WTC11 (cell line): Measurements from ENCODE around the gene OR2W1. TPM values are rescaled to one million over a fixed set of nuclear protein-coding genes. Genes with fewer than 3 reads are reported as not detected.

Experiments used
- ATAC-seq: fragments of 200-7000 bp; cut with Tn5 transposase; 2 replicates; pipeline ENCODE4 v1.10.0; 2021; ENCODE audit warnings: mild to moderate bottlenecking, moderate library complexity
- CTCF ChIA-PET: fragments of 300-600 bp; sonication (Branson Sonifier 250); formaldehyde crosslinking; loops from one replicate; lab custom pipeline; 2021; ENCODE audit warnings: antibody characterized with exemption; lab: Charles Lee
- POLR2A ChIA-PET: fragments of 350-600 bp; sonication (Branson Sonifier 250); formaldehyde crosslinking; loops from one replicate; lab custom pipeline; 2021; ENCODE audit warnings: antibody characterized with exemption; lab: Charles Lee
- DNase-seq: peaks from one replicate; pipeline ENCODE4 v3.0.0; 2021; ENCODE audit warnings: low spot score
- H3K27ac Mint-ChIP-seq: 2 replicates; pipeline ENCODE4 v1.8.0; 2021; ENCODE audit warnings: mixed read lengths
- H3K27me3 Mint-ChIP-seq: 2 replicates; pipeline ENCODE4 v1.8.0; 2021; ENCODE audit warnings: low read depth, mild to moderate bottlenecking, moderate library complexity, mixed read lengths
- H3K36me3 Mint-ChIP-seq: 2 replicates; pipeline ENCODE4 v1.8.0; 2021; ENCODE audit warnings: mixed read lengths
- H3K4me1 Mint-ChIP-seq: 2 replicates; pipeline ENCODE4 v1.8.0; 2022; ENCODE audit warnings: mixed read lengths
- H3K4me3 Mint-ChIP-seq: 2 replicates; pipeline ENCODE4 v1.8.0; 2021; ENCODE audit warnings: mild to moderate bottlenecking, moderate library complexity, mixed read lengths
- H3K9me3 Mint-ChIP-seq: 2 replicates; pipeline ENCODE4 v1.8.0; 2021; ENCODE audit warnings: mixed read lengths
- CBFB ChIP-seq: sonication (generic); formaldehyde crosslinking; IDR thresholded peaks from 2 replicates; pipeline ENCODE4 v1.8.1; 2022; ENCODE audit warnings: mild to moderate bottlenecking, low read depth, missing genetic modification reagents
- ETV6 ChIP-seq: sonication (generic); formaldehyde crosslinking; IDR thresholded peaks from 2 replicates; pipeline ENCODE4 v1.8.1; 2022; ENCODE audit warnings: mild to moderate bottlenecking, missing genetic modification reagents
- NFYB ChIP-seq: sonication (generic); formaldehyde crosslinking; conservative IDR thresholded peaks from 2 replicates; pipeline ENCODE4 v1.8.0; 2022; ENCODE audit warnings: low read depth, missing genetic modification reagents
- OVOL2 ChIP-seq: fragments of 250-450 bp; sonication (Bioruptor Pico); IDR thresholded peaks from 2 replicates; pipeline ENCODE4 v1.9.0; 2021; ENCODE audit warnings: mild to moderate bottlenecking, borderline replicate concordance
- SOX15 ChIP-seq: fragments of 250-450 bp; sonication (Bioruptor Pico); IDR thresholded peaks from 2 replicates; pipeline ENCODE4 v1.9.0; 2021; ENCODE audit warnings: mild to moderate bottlenecking
- TCF7 ChIP-seq: sonication (generic); formaldehyde crosslinking; IDR thresholded peaks from 2 replicates; pipeline ENCODE4 v1.8.0; 2022; ENCODE audit warnings: mild to moderate bottlenecking, low read depth, missing genetic modification reagents, moderate library complexity
- TP53 ChIP-seq: sonication (generic); formaldehyde crosslinking; IDR thresholded peaks from 2 replicates; pipeline ENCODE4 v1.8.1; 2023; ENCODE audit warnings: mild to moderate bottlenecking, missing genetic modification reagents
- ZNF263 ChIP-seq: sonication (generic); formaldehyde crosslinking; IDR thresholded peaks from 2 replicates; pipeline ENCODE4 v1.8.1; 2022; ENCODE audit warnings: low read depth, mild to moderate bottlenecking, moderate library complexity, missing genetic modification reagents
- ZNF396 ChIP-seq: fragments of 250-450 bp; sonication (Bioruptor Pico); IDR thresholded peaks from 2 replicates; pipeline ENCODE4 v1.8.0; 2021; ENCODE audit warnings: mild to moderate bottlenecking, moderate library complexity, borderline replicate concordance
- ZNF423 ChIP-seq: fragments of 250-450 bp; sonication (Bioruptor Pico); IDR thresholded peaks from 2 replicates; pipeline ENCODE4 v2.1.2; 2022; ENCODE audit warnings: mild to moderate bottlenecking, moderate library complexity
- total RNA-seq: library from RNA; stranded (reverse); gene quantifications from 3 replicates; pipeline ENCODE4 v1.2.3, GENCODE V29; 2021
- TF ChIP-seq, protein P1 (sequence below): sonication (generic); formaldehyde crosslinking; IDR thresholded peaks from 2 replicates; pipeline ENCODE4 v1.8.1; 2023; ENCODE audit warnings: mild to moderate bottlenecking, missing genetic modification reagents
- TF ChIP-seq, protein P2 (sequence below): sonication (generic); formaldehyde crosslinking; IDR thresholded peaks from 2 replicates; pipeline ENCODE4 v1.8.0; 2023; ENCODE audit warnings: mild to moderate bottlenecking, missing genetic modification reagents
- TF ChIP-seq, protein P3 (sequence below): fragments of 250-450 bp; sonication (Bioruptor Pico); IDR thresholded peaks from 2 replicates; pipeline ENCODE4 v1.9.0; 2021; ENCODE audit warnings: mild to moderate bottlenecking, borderline replicate concordance
- TF ChIP-seq, protein P4 (sequence below): fragments of 250-450 bp; sonication (Bioruptor Pico); IDR thresholded peaks from 2 replicates; pipeline ENCODE4 v1.8.0; 2021; ENCODE audit warnings: mild to moderate bottlenecking
- TF ChIP-seq, protein P5 (sequence below): sonication (generic); formaldehyde crosslinking; IDR thresholded peaks from 2 replicates; pipeline ENCODE4 v1.8.0; 2023; ENCODE audit warnings: missing genetic modification reagents, mild to moderate bottlenecking, borderline replicate concordance

Gene OR2W1
- total RNA-seq, 1 experiment from 2014 or later: not detected

DNA sequence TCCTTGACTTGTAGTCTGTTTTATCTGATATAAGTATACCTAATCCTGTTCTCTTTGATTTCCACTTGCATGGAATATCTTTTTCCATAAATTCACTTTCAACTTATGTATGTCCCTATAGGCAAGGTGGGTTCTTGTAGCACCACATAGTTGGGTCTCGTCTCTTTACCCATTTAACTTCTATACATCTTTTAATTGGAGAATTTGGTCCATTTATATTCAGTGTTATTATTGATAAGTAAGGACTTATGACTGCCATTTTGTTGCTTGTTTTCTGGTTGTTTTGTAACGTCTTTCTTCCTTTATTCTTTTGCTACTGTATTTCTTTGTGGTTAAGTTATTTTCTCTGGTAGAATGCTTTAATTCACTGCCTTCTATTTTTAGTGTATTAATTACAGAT, 25.3 kb downstream of the OR2W1 start:
- ATAC-seq (no peak), DNase-seq (no peak)
- POLR2A ChIA-PET: no interaction called here
- peaks cover 26% of the 10 kb centered on the region for H3K27me3 Mint-ChIP-seq
- CTCF ChIA-PET: interaction anchor here (0.8 kb wide), 1 partner anchor 19 kb away, joined by 4 read pairs; no protein-coding TSS in a partner anchor
- H3K36me3 Mint-ChIP-seq: peaks cover 5% of the 10 kb centered on the region; the same call in 1 of the 2 replicates
- H3K4me3 Mint-ChIP-seq: no peak overlapping the region
- H3K27ac Mint-ChIP-seq: no peak overlapping the region
- H3K9me3 Mint-ChIP-seq: peaks cover 6% of the 10 kb centered on the region
- TF ChIP-seq, protein P1, sequence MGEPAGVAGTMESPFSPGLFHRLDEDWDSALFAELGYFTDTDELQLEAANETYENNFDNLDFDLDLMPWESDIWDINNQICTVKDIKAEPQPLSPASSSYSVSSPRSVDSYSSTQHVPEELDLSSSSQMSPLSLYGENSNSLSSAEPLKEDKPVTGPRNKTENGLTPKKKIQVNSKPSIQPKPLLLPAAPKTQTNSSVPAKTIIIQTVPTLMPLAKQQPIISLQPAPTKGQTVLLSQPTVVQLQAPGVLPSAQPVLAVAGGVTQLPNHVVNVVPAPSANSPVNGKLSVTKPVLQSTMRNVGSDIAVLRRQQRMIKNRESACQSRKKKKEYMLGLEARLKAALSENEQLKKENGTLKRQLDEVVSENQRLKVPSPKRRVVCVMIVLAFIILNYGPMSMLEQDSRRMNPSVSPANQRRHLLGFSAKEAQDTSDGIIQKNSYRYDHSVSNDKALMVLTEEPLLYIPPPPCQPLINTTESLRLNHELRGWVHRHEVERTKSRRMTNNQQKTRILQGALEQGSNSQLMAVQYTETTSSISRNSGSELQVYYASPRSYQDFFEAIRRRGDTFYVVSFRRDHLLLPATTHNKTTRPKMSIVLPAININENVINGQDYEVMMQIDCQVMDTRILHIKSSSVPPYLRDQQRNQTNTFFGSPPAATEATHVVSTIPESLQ: no peak
- TF ChIP-seq ZNF263: no peak
- no peak for TF ChIP-seq SOX15
- no peak for TF ChIP-seq NFYB (CRISPR knock-in tag)
- TF ChIP-seq, protein P2, sequence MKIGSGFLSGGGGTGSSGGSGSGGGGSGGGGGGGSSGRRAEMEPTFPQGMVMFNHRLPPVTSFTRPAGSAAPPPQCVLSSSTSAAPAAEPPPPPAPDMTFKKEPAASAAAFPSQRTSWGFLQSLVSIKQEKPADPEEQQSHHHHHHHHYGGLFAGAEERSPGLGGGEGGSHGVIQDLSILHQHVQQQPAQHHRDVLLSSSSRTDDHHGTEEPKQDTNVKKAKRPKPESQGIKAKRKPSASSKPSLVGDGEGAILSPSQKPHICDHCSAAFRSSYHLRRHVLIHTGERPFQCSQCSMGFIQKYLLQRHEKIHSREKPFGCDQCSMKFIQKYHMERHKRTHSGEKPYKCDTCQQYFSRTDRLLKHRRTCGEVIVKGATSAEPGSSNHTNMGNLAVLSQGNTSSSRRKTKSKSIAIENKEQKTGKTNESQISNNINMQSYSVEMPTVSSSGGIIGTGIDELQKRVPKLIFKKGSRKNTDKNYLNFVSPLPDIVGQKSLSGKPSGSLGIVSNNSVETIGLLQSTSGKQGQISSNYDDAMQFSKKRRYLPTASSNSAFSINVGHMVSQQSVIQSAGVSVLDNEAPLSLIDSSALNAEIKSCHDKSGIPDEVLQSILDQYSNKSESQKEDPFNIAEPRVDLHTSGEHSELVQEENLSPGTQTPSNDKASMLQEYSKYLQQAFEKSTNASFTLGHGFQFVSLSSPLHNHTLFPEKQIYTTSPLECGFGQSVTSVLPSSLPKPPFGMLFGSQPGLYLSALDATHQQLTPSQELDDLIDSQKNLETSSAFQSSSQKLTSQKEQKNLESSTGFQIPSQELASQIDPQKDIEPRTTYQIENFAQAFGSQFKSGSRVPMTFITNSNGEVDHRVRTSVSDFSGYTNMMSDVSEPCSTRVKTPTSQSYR (CRISPR knock-in tag): no peak
- TF ChIP-seq, protein P3, sequence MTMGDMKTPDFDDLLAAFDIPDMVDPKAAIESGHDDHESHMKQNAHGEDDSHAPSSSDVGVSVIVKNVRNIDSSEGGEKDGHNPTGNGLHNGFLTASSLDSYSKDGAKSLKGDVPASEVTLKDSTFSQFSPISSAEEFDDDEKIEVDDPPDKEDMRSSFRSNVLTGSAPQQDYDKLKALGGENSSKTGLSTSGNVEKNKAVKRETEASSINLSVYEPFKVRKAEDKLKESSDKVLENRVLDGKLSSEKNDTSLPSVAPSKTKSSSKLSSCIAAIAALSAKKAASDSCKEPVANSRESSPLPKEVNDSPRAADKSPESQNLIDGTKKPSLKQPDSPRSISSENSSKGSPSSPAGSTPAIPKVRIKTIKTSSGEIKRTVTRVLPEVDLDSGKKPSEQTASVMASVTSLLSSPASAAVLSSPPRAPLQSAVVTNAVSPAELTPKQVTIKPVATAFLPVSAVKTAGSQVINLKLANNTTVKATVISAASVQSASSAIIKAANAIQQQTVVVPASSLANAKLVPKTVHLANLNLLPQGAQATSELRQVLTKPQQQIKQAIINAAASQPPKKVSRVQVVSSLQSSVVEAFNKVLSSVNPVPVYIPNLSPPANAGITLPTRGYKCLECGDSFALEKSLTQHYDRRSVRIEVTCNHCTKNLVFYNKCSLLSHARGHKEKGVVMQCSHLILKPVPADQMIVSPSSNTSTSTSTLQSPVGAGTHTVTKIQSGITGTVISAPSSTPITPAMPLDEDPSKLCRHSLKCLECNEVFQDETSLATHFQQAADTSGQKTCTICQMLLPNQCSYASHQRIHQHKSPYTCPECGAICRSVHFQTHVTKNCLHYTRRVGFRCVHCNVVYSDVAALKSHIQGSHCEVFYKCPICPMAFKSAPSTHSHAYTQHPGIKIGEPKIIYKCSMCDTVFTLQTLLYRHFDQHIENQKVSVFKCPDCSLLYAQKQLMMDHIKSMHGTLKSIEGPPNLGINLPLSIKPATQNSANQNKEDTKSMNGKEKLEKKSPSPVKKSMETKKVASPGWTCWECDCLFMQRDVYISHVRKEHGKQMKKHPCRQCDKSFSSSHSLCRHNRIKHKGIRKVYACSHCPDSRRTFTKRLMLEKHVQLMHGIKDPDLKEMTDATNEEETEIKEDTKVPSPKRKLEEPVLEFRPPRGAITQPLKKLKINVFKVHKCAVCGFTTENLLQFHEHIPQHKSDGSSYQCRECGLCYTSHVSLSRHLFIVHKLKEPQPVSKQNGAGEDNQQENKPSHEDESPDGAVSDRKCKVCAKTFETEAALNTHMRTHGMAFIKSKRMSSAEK: no peak
- TF ChIP-seq TP53 (CRISPR knock-in tag): no peak
- TF ChIP-seq OVOL2 (CRISPR knock-in tag): no peak
- no peak for TF ChIP-seq ZNF423
- TF ChIP-seq ETV6 (CRISPR knock-in tag): no peak
- no peak for TF ChIP-seq TCF7 (CRISPR knock-in tag)
- TF ChIP-seq, protein P4, sequence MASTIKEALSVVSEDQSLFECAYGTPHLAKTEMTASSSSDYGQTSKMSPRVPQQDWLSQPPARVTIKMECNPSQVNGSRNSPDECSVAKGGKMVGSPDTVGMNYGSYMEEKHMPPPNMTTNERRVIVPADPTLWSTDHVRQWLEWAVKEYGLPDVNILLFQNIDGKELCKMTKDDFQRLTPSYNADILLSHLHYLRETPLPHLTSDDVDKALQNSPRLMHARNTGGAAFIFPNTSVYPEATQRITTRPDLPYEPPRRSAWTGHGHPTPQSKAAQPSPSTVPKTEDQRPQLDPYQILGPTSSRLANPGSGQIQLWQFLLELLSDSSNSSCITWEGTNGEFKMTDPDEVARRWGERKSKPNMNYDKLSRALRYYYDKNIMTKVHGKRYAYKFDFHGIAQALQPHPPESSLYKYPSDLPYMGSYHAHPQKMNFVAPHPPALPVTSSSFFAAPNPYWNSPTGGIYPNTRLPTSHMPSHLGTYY: no peak
- no peaks in the 10 kb centered on the region; the same call in none of the 2 replicates for H3K4me1 Mint-ChIP-seq

DNA sequence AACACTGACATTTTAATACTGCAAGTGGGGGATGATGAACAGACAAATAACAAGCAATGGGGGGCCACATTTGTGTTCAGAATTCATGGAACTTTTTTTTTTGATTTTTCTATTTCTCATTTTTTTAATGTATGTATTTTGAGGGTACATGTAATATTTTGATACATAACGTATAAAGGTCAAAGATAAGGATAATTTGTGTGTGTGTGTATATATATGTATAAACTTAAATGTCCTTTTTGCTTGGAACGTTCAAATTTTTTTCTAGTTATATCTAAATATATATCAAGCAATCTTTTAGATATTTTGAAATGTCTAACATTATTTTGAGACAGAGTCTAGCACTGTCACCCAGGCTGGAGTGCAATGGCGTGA, 27.6 kb downstream of the OR2W1 start:
- ChIA-PET POLR2A (no interaction called here), CTCF (no interaction called here)
- peak overlapping the region; percentile 87 for H3K4me3 Mint-ChIP-seq
- H3K4me1 Mint-ChIP-seq: no peaks in the 10 kb centered on the region; the same call in none of the 2 replicates
- H3K27me3 Mint-ChIP-seq: peaks cover 43% of the 10 kb centered on the region
- no peak for DNase-seq
- peaks cover 15% of the 10 kb centered on the region for H3K9me3 Mint-ChIP-seq
- peaks cover 5% of the 10 kb centered on the region; the same call in 1 of the 2 replicates for H3K36me3 Mint-ChIP-seq
- H3K27ac Mint-ChIP-seq: no peak overlapping the region
- ATAC-seq: no peak
- TF ChIP-seq, protein P5, sequence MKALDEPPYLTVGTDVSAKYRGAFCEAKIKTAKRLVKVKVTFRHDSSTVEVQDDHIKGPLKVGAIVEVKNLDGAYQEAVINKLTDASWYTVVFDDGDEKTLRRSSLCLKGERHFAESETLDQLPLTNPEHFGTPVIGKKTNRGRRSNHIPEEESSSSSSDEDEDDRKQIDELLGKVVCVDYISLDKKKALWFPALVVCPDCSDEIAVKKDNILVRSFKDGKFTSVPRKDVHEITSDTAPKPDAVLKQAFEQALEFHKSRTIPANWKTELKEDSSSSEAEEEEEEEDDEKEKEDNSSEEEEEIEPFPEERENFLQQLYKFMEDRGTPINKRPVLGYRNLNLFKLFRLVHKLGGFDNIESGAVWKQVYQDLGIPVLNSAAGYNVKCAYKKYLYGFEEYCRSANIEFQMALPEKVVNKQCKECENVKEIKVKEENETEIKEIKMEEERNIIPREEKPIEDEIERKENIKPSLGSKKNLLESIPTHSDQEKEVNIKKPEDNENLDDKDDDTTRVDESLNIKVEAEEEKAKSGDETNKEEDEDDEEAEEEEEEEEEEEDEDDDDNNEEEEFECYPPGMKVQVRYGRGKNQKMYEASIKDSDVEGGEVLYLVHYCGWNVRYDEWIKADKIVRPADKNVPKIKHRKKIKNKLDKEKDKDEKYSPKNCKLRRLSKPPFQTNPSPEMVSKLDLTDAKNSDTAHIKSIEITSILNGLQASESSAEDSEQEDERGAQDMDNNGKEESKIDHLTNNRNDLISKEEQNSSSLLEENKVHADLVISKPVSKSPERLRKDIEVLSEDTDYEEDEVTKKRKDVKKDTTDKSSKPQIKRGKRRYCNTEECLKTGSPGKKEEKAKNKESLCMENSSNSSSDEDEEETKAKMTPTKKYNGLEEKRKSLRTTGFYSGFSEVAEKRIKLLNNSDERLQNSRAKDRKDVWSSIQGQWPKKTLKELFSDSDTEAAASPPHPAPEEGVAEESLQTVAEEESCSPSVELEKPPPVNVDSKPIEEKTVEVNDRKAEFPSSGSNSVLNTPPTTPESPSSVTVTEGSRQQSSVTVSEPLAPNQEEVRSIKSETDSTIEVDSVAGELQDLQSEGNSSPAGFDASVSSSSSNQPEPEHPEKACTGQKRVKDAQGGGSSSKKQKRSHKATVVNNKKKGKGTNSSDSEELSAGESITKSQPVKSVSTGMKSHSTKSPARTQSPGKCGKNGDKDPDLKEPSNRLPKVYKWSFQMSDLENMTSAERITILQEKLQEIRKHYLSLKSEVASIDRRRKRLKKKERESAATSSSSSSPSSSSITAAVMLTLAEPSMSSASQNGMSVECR: no peak
- TF ChIP-seq CBFB (CRISPR knock-in tag) (no peak), ZNF396 (CRISPR knock-in tag) (no peak)
- TF ChIP-seq, protein P3: no peak
